ENCODE data around the gene PA2G4. TPM values are rescaled to one million over a fixed set of nuclear protein-coding genes. Genes with fewer than 3 reads are reported as not detected.

Gene PA2G4
- total and polyA plus RNA-seq, 2 of the 4 experiments (the other 2 are of a cell fraction), result 158 to 198 TPM

DNA sequence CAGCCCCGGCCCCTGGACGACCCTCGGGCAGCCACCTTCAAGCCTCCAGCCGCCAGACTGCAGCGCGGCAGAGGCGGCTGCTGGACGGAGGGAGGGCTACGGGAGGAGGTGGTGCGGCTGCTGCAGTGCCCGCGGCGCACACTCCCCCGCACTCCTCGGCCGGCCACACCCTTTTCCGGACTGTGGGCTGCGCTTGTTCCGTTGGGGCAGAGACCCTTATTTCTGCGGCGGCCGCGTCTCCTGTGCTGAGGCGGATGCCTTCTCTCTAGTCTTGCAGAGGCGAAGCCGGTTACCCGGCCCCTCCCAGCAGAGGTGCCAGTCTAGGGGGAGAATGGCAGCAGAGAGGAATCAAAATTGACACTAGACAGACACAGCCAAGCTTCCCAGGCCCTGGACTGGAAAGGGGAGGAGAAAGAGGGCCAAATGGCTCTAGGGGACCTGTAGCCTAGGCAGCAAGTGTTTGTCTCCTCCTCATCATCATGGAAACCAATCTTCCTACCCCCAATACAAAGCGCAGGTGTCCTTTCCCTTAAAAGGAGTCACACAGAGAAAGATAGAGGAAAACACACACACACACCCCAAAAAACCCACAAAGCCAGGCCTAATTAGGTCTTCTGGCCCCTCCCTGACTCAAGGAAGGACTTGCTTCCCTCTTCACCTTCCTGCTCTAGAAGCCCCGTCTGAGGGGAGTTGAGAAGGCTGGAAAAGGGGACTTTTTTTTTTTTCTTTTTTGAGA lies 25.0 kb downstream of the PA2G4 start:
- dilution Hi-C loops (cut with HindIII; ENCODE audit: low sequenced_read_pairs, unreplicated experiment), result no loop called here
- H3K4me1 ChIP-seq (ENCODE audit: control insufficient read depth, insufficient read depth, low read length), result peaks cover 6% of the 10 kb centered on the region; the same call in 1 of the 2 replicates
- H3K9me1 ChIP-seq (ENCODE audit: insufficient read depth, low read length), result no peaks in the 10 kb centered on the region
- ChIA-PET POLR2A (ENCODE audit: unreplicated experiment) (no interaction called here), CTCF (interaction anchor here (0.5 kb wide), 1 partner anchor 19 kb away, joined by 3 read pairs; no protein-coding TSS in a partner anchor)
- peak overlapping the region; percentile 42 to 73; a peak in 3 of 4 replicates for H4K8ac ChIP-seq (ENCODE audit: low read depth in 2 of 2, low read length in 2 of 2)
- H2BK15ac ChIP-seq (ENCODE audit: low read depth, low read length), result no peak overlapping the region
- H3K18ac ChIP-seq (ENCODE audit: low read depth, low read length), result 0 out of 2 replicates have a peak overlapping the region, but pooled peaks have one; percentile 4
- H4K91ac ChIP-seq (ENCODE audit: insufficient read depth, low read depth, low read length), result peak overlapping the region; percentile 81
- peak overlapping the region; percentile 91 for H3K9ac ChIP-seq (ENCODE audit: low read depth, low read length)
- H3K4ac ChIP-seq (ENCODE audit: low read depth, low read length), result peak overlapping the region; percentile 81
- 0% methylated on average over 6 of the region's 29 CpGs; no CpG with 5 or more reads in 1 of the 2 experiments for WGBS, 2 experiments (ENCODE audit: extremely low coverage in 2 of 2, insufficient read length in 1 of 2)
- peaks cover 44 to 76% of the 10 kb centered on the region in 2 experiments for H3K79me1 ChIP-seq (ENCODE audit: low read depth in 1 of 2, low read length in 2 of 2)
- no peaks in the 10 kb centered on the region for H3K9me3 ChIP-seq (ENCODE audit: control insufficient read depth, insufficient read depth, low read length)
- H2AK9ac ChIP-seq (replicated peaks; ENCODE audit: low read depth, low read length, poor library complexity), result peak overlapping the region; percentile 95
- peak overlapping the region; percentile 44 for H3K27ac ChIP-seq (ENCODE audit: insufficient read depth, low read length)
- DNase-seq (peak; percentile 36), ATAC-seq (ENCODE audit: low read depth) (peak; percentile 44)
- in situ Hi-C loops (cut with MboI; ENCODE audit: low sequenced_read_pairs), result loop anchor here (5.0 kb wide), 1 partner anchor 58 kb away; the partner anchor contains the start of gene SMARCC2
- H2BK20ac ChIP-seq (ENCODE audit: low read depth, low read length), result no peak overlapping the region
- peak overlapping the region; percentile 78 for H3K56ac ChIP-seq (ENCODE audit: extremely low read depth, insufficient read depth, low read length)
- intact Hi-C loops (cut with micrococcal nuclease), result no loop called here
- H4K5ac ChIP-seq (ENCODE audit: low read depth, low read length), result peak overlapping the region; percentile 41; the same call in 1 of the 2 replicates
- H3K4me3 ChIP-seq (ENCODE audit: insufficient read depth, low read depth, low read length), result peak overlapping the region; percentile 75
- H2AFZ ChIP-seq (replicated peaks; ENCODE audit: low read length, poor library complexity), result peak overlapping the region; percentile 88
- no TSS peak for BruUV-seq (replicated peaks)
- H2BK120ac ChIP-seq (ENCODE audit: low read depth, low read length), result 0 out of 2 replicates have a peak overlapping the region, but pooled peaks have one; percentile 39
- H3K23ac ChIP-seq (ENCODE audit: low read depth, low read length), result peak overlapping the region; percentile 88; the same call in 1 of the 2 replicates
- TF ChIP-seq BHLHE40 (IDR thresholded peaks at IDR 0.05; ENCODE audit: low read depth, low read length), result peak; percentile 4; the same call in 1 of the 2 replicates
- no peak for TF ChIP-seq RAD21 (IDR thresholded peaks at IDR 0.05; ENCODE audit: low read length)
- peak overlapping the region; percentile 92 for H3K4me2 ChIP-seq (ENCODE audit: low read depth, low read length)
- no peaks in the 10 kb centered on the region for H4K20me1 ChIP-seq (ENCODE audit: insufficient read depth, low read length)
- H3K14ac ChIP-seq (replicated peaks; ENCODE audit: low read depth, low read length), result peak overlapping the region; percentile 85
- peak overlapping the region; percentile 51 for H2BK5ac ChIP-seq (ENCODE audit: low read depth, low read length, poor library complexity, severe bottlenecking)
- H2AK5ac ChIP-seq (ENCODE audit: low read depth, low read length), result peak overlapping the region; percentile 88
- H3K36me3 ChIP-seq (ENCODE audit: control insufficient read depth, insufficient read depth, low read length), result peaks cover 36% of the 10 kb centered on the region
- H3K27me3 ChIP-seq (ENCODE audit: control insufficient read depth, insufficient read depth, low read length), result no peaks in the 10 kb centered on the region
